NCI-H1436 treated with DMSO at 0.1 percent for 48 hours (cell line): ENCODE data around the gene TMEM151A.
"Not testable (repeated sequence)": the region's sequence is repeated elsewhere in the genome, so short reads cannot be mapped to it uniquely, and the experiment has no call there.

Source experiments
- DNase-seq: peaks from one replicate; lab custom pipeline; 2025; lab: John Stamatoyannopoulos, UW

Gene TMEM151A

DNA sequence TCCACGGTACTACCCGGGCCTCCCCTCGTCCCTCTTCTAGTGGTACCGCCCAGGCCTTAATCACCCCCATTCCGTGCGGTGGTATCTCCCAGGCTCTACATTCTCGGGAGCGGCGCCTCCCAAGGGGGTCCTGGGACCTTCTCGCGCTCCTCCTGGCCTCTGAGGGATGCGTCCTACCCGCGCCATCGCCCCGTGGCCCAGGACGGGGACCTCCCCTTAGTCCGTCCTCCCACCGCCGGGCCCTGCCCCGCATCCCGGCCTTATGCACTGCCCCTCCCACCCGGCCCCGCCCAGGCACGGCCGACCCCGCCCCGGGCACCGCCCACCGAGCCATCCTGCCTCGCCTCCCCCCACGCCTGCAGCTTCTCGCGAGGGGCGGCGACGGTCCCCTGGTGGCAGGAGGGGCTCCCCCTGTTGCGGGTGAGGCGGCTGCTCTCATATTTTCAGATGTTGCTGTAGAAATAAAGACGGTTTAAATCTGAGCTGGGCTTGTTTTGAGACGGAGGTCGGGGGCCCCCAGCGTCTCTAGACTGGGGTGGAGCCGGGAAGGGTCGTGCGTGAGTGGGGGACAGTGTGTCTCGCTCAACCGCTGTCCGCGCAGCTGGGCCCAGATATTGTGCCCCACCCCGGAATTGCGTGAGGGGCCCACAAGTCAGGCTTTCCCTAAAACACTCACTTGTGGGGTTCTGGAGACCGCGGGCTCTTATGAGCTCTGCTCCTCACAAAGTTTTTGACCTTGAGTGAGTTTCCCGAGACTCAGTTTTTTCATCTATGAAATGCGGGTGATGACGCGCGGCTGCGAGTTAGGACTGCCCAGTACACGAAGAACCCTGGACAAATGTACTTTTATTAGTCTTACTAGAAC is 24.1 kb upstream of the TMEM151A start:
- no peak for DNase-seq

DNA sequence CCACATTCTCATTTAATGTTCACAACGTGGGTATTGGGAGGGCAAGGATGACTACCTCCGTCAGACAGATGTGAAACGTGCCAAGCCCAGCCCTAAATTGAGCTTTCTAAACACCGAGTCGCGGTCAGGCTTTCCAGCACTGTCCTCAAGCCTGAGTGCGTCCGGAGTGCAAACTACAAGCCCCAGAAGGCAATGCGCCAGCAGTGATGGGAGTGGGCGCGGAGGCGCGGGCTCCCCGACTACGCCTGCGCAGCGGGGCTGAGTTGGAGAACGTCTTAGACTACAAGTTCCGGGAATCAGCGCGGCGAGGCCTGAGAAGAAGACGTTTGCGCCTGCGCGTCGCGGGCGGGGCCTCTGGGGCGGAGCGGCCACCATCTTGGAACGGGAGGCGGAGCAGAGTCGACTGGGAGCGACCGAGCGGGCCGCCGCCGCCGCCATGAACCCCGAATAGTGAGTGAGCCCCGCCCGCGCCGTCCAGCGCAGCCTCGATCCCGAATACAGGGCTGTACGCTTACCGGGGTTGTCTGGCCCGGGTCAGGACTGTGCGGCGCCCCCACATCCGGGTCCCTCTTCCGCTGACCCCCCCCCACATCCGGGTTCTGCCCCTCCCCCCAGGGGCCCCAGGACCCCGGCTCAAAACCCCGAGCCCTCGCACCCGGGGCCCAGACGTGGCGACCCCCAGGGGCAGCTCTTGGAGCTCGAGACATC is 23.3 kb upstream of the TMEM151A start, which contains the start of gene RAB1B:
TSS of gene RAB1B (plus strand) at position 396 of the 708 bp plus-strand sequence. CDS start at position 437, 41 bp downstream.
- peak; percentile 93 for DNase-seq

DNA sequence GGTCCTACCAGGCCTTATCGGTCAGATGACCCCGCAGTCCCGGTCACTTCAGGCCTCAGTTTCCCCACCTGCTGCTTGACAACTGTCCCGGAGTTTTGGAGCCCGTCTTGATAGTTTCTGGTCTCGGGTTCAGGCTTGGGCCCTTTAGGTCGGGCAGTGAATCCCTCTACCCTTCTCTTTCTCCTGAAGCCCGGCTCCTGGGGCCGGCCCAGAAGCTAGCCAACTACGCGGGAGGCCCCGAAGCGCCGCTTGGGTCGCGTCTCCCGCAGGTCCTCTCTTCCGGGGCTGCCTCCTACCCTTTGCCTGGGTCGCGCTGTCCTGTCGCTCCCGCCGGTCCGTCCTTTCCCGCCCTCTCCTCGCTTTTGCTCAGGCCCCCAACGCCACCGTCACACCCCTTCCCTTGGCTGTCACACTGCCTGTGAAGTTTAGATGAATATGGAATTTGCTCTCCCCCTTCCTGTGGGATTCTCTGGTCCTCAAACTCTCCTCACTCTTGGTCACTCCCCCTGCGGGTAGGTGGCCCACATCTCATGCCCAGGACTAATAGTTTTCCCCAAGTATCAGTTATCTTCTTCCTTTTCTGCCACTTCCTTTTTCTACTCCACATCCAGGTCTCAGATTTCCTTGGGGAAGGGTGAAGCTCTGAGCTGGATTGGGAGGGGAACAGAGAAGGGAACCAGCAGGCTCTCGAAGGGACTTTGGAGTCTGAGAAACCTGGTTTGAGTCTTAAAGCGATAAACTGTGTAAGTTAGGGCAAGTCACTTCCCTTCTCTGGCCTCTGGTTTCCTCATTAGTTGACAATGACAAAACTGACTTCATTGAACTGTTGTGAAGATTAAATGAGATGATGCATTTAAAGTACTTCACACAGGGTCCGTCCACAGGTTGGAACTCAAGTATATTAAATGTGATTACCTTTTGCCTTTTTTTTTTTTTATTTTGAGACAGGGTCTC is 22.5 kb upstream of the TMEM151A start:
- DNase-seq, result no peak

DNA sequence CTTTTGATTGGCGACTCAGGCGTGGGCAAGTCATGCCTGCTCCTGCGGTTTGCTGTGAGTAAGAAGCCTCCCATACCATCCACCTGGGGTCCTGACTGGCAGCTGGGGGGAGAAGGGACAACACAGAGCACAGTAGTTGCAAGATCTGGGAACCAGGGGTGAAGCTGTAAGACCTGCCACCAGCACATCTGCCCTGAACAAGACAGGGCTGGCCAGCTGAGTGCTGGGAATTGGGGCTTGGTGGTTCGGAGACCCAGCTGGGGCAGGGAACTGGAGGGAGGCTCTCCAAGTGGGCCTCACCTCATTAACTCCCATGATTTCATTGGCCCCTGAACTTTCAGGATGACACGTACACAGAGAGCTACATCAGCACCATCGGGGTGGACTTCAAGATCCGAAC is 19.9 kb upstream of the TMEM151A start:
- no peak for DNase-seq

DNA sequence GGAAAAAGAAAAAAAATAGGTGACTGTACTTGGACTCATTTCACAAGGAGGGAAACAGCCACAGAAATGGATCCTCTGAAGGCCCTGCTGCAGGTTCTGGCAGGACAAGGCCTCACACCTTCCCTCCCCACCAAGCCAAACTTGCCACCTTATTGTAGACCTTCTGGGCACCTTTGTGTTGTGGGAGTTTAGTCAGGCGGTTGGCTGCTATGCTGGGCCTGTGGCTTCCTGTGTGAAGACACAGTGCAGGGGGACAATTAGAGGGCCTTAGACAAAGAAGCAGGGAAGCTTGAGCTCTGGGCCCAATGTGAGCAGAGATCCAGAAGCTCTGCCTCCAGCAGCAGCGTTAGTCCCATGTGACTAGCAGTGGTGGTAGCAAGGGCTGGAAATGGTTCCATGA is 19.1 kb upstream of the TMEM151A start:
- no peak for DNase-seq

DNA sequence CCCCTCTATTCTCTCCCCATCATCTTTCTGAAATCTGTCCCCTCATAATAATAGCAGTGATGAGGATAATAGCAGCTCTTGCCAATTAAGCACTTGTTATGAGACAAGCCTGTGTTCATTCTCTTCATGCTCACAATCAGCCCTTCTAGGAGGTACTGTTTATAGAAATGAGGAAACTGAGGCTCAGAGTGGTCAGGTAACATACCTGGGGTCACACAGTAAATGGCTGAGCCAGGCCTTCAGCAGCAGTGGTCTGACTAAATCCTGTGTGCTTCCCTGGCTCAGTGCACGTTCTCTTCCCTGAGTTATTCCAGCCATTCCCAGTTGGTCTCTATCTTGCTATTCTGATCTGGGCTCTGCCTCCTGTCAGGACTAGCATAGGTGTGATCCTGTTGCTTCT is 17.5 kb upstream of the TMEM151A start:
- no peak for DNase-seq

DNA sequence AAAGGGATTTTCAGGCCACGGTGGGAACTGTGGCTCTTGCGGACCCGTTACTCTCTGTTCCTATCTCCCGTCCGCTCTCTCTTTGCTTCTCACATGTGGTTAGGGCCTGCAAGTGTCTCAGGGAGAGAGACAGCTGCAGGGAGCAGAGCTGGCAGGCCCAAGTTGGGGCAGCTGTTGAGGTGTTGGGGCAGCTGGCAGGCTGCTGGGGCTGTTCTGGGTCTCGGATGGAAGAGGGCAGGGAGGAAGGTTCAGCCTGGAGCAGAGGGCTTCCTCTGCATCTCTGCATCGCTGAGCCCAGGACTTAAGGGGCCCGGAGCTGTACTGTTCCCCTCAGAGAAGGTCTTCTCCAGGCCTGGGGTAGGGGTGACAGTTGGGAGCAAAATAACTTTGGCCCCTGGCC is 16.3 kb upstream of the TMEM151A start:
- DNase-seq, result no peak

DNA sequence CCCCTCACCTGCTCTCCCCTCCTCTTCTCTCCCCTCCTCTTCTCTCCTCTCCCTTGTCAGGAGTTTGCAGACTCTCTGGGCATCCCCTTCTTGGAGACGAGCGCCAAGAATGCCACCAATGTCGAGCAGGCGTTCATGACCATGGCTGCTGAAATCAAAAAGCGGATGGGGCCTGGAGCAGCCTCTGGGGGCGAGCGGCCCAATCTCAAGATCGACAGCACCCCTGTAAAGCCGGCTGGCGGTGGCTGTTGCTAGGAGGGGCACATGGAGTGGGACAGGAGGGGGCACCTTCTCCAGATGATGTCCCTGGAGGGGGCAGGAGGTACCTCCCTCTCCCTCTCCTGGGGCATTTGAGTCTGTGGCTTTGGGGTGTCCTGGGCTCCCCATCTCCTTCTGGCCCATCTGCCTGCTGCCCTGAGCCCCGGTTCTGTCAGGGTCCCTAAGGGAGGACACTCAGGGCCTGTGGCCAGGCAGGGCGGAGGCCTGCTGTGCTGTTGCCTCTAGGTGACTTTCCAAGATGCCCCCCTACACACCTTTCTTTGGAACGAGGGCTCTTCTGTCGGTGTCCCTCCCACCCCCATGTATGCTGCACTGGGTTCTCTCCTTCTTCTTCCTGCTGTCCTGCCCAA is 15.6 kb upstream of the TMEM151A start:
- no peak for DNase-seq

DNA sequence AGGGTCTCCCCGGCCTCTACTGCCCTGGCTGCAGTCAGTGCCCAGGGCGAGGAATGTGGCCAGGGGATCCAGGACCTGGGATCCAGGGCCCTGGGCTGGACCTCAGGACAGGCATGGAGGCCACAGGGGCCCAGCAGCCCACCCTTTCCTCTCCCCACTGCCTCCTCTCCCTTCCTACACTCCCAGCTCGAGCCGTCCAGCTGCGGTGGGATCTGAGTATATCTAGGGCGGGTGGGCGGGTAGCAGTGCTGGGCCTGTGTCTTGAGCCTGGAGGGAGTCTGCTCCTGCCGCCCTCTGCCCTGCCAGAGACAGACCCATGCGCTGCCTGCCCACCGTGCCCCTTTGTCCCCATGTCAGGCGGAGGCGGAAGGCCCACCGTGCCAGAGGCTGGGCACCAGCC is 15.1 kb upstream of the TMEM151A start:
- DNase-seq, result not testable (repeated sequence)

DNA sequence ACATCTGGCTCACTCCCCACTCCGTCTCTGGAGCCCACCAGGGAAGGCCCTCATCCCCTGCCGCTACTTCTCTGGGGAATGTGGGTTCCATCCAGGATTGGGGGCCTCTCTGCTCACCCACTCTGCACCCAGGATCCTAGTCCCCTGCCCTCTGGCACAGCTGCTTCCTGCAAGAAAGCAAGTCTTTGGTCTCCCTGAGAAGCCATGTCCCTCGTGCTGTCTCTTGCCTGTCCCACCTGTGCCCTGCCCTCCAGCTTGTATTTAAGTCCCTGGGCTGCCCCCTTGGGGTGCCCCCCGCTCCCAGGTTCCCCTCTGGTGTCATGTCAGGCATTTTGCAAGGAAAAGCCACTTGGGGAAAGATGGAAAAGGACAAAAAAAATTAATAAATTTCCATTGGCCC is 14.6 kb upstream of the TMEM151A start:
- DNase-seq, result not testable (repeated sequence)

DNA sequence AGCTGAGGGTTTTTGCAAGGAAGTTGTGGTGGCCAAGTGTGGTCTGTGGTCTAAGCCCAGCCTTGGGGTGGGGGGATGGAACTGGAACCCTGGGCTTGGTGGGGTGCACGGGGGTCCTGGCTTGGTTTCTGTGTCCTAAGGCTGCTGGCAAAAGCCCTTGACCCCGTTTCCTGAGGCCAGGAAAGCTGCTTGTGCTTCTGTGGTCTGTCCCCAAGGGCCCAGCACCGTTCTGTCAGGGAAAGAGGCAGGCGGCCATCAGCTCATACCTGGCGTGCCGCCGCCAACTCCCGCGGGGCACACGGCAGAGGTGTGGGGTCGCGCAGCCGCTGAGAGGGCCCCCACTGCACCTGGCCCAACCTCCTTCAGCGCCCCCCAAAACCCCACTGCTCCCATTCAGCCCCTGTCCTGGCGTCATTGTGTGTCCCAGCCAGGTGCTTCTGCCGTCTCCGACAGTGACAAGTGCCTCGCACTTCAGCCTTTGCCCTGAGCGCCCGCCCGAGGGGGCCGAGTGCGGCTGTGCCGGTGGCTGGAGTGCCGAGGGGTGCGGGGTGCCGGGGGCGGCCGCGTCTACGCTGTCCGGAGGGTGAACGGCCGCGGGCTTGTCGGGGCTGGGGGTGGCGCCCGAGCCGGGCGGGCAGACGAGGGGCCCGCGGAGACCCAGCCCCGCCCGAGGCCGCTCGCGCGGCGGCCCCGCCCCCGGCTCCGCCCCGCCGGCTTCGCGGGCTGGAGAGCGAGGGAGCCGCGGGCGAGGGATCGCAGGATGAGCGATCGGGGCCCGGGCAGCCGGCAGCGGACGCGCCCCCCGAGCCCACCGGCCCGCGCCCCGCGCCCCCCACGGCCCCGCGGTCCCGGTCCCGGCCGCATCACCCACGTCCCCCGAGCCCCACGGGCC is 14.0 kb upstream of the TMEM151A start, which contains the start of gene CNIH2:
TSS of gene CNIH2 (plus strand) at position 705 of the 892 bp plus-strand sequence. CDS start 282 bp downstream, outside the sequence.
- no peak for DNase-seq

DNA sequence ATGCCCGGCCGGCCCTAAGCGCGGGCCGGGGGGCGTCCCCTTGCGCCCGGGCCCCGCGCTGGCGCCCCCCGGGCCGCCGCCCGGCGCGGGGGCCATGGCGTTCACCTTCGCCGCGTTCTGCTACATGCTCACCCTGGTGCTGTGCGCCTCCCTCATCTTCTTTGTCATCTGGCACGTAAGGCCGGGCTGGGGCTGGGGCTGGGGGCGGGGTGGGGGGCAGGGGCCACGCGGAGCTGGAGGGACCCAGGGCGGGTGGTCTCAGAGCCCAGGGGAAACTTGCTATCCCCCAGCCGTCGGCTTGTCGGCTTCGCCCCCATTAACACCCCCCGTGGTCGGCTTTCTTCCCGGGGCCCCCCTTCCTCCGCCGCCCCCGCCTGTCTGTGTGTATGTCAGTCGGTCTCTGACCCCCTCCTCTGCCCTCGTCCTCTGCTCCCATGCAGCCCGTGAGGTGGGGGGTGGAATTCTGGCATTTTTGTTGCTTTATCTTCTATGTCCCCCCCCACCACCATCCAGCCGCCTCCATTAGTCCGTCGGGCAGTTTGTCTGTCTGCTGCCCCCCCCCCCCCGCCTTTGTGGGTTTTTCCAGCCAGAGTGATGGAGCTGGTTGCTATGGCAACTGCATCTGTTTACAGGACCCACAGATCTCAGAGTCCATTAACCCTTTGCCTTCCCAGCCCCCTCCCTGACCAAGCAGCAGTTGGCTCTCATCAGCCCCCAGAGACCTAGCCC is 13.2 kb upstream of the TMEM151A start:
- no peak for DNase-seq

DNA sequence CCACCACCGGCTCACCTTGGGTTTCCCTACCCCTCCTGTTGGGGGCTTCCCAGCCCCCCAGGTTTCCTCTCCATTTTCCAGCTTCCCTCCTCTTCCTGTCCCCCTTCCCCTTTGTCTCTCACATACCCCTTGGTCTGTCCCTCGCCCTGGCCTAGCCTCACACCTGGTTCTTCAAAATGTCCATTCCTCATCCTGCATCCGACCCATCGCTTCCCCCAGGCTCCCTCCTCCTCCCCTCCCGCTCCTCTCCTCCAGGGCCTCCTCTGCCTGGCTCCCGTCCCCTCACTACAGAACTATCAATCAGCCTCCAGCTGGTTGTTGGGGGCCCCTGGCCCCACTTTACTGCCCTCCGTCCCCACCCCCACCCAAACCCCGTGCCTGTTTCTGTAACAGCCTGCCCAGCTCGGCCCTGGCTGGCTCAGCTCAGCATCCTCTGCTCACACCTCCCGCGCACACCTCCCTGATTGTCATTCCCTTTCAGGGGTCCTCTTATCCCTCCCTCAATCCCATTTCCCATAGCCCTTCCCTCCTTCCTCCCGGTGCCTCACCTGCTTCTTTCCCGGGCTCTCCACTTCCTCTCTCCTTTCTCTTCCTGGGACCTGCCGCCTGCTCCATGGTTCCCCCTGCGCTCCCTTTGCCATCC is 12.5 kb upstream of the TMEM151A start:
- DNase-seq, result no peak

DNA sequence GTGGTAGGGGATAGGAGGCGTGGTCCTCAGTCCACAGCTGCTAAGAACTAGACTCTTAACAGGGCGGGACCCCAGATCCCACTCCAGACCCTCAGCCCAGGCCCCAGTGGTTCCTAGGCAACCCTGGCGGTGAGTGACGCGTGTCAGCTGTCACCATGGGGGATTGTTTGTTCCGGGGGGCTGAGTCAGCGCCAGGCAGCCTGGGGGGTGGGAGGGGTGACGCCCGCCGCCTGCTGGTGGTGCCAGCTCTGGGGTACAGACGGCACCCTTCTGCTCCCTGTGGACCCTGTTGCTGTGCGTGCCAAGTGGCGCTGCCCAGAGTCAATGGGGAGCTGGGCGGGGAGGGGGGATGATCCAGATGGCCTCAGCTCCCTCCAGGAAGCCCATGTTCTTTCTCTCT is 11.3 kb upstream of the TMEM151A start:
- DNase-seq, result no peak

DNA sequence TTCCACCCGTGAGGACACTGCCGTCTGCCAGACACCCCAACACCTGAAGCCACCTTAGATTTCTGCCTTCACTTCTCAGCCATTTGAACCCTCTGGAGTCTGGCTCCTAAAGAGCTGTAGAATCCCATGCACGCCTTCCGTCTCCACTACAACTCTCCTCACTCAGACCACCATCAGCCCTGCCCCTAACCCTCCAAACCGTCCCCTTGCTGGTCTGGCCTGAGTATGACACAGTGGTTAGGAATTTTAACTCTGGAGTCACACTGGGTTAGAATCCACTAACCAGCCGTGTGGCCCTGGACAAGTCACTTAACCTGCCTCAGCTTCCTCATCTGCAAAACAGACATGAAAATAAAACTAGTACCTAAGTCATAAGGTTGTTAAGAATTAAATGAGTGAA is 10.7 kb upstream of the TMEM151A start:
- DNase-seq, result no peak

DNA sequence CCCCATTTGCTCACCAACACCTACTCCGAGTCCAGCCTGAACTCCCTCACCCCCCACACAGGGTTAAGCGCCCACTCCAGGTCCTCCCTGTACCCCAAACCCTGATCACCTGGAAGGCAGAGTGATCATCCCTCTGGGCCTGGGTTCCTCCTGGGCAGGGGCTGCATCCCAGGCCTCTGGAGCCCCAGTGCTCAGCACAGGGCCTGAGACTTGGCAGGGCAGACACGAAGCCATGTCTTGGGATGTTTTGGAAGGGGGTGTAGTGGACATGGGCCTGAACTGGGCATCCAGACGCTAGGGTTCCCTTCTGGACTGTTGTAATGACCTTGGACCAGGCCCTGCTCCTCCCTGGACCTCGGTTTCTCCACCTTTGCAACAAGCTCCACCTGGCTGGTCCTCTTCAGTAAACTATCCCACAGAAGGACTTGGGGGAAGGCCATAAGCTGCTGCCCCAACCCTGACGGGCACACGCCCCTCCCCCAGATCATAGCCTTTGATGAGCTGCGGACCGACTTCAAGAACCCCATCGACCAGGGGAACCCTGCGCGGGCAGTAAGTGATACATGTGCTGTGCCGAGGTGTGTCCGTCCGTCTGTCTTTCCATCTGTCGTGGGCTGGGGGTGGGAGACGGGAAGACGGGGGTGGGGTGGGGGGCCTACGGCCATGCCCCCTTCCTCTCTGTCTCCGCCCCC is 9.8 kb upstream of the TMEM151A start:
- no peak for DNase-seq

DNA sequence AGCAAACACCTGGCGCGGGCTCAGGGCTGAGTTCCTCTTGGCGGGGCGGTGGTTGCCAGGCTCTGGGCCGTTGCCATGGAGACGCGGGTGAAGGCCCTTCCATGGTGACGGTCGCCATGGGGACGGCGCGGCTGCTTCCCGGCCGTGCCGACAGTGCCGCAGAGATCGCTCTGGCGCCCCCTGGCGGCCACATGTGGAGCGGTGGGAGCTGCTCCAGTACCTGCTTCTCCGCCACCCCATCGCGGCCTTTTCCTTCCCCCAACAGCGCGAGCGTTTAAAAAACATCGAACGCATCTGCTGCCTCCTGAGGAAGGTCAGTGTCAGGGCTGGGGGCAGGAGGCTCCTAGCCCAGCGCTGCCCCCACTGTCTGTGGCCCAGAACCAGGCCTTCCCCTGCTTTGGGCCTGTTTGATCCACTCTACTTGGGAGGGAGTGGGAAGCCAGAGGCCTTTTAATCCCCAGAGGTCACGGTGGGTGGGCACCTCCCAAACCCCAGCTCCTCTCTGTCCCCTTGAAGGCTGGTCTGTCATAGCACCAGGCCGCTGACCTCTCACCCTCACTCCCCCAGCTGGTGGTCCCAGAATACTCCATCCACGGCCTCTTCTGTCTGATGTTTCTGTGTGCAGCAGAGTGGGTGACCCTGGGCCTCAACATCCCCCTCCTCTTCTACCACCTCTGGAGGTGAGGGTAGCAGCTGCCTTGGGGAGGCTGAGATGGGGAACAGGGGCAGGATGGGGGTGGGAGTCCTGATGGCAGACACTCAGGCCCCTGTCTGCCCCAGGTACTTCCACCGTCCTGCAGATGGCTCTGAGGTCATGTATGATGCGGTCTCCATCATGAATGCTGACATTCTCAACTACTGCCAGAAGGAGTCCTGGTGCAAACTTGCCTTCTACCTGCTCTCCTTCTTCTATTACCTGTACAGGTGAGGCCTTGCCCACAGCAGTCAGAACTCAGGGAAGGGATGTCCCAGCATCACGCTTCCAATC is 8.9 kb upstream of the TMEM151A start:
- peak; percentile 89 for DNase-seq
